Motor neuron (in vitro differentiated cells): ENCODE measurements around the gene OBP2B. TPM values are rescaled to one million over a fixed set of nuclear protein-coding genes. Genes with fewer than 3 reads are reported as not detected.

ENCODE experiments used
- ATAC-seq, 8 experiments: fragments of 200-7000 bp; cut with Tn5 transposase; replicated peaks in 6 of 8; 2 replicates each; pipeline ENCODE4 v1.8.0; 2021; ENCODE audit warnings: mild to moderate bottlenecking in 8 of 8, moderate library complexity in 8 of 8
- H3K27ac ChIP-seq, 2 donors: fragments of 250-450 bp; sonication (Bioruptor Pico); 2 replicates each; pipeline ENCODE4 v1.9.0; 2021; ENCODE audit warnings: antibody characterized with exemption in 2 of 2, mild to moderate bottlenecking in 2 of 2, moderate library complexity in 1 of 2
- H3K4me1 ChIP-seq, 2 donors: fragments of 250-450 bp; sonication (Bioruptor Pico); replicated peaks in 1 of 2; 2 replicates each; pipeline ENCODE4 v1.6.1; 2021; ENCODE audit warnings: antibody characterized with exemption in 2 of 2, mild to moderate bottlenecking in 2 of 2, moderate library complexity in 1 of 2
- H3K4me3 ChIP-seq, 5 donors: fragments of 250-450 bp; sonication (Bioruptor Pico); 2 replicates each; pipeline ENCODE4 v1.9.0; 2021; ENCODE audit warnings: antibody characterized with exemption in 5 of 5, mild to moderate bottlenecking in 5 of 5, moderate library complexity in 4 of 5
- WGBS, 10 experiments: fragments of 450-650 bp; shearing (Covaris generic); methylation state at CpG; one replicate each; pipeline ENCODE4 v1.0.0; 2022; 5-methylcytosine and 5-hydroxymethylcytosine counted together
- in situ Hi-C, 9 experiments: fragments of 400-800 bp; cut with MboI; loops; one replicate each; pipeline ENCODE4 v1.15.0; 2021; ENCODE audit warnings: low sequenced_read_pairs in 9 of 9, low pct_unique_long_range_greater_than_20kb in 2 of 9; ENCODE audit not compliant: unreplicated experiment in 9 of 9
- total RNA-seq, 8 experiments: library from RNA; unstranded; fragments of 300-600 nt; gene quantifications; 2 replicates each; pipeline versions ENCODE4 v1.2.3 to v1.2.4, GENCODE V29; 2022

OBP2B gene
- total RNA-seq, 8 experiments from 2014 or later, result 0.33 TPM; not detected in 7

GRCh38 chr9:133200631-133201030 lies 8.4 kb downstream of the OBP2B start:
- Histone ChIP-seq H3K4me1 (no peaks in the 10 kb centered on the region), H3K27ac (no peak overlapping the region), H3K4me3 (no peak overlapping the region)
- no peak for ATAC-seq
- WGBS, 10 experiments, result 53 to 100% (median 83%) methylated on average over 1 to 12 of the region's 17 CpGs; no CpG with 5 or more reads in 1 of the 10 experiments
- in situ Hi-C loops, result no loop called here

GRCh38 chr9:133199648-133200321 lies 9.3 kb downstream of the OBP2B start:
- no peak overlapping the region for H3K27ac ChIP-seq
- ATAC-seq, result no peak
- in situ Hi-C loops, result loop anchor here in 4 of 9 experiments (25.0 kb wide), 2 partner anchors 138 to 288 kb away; partner anchors contain the start of genes MED22 (in 2 of the 4), RPL7A (in 2 of the 4), SLC2A6 (in 2 of the 4) and SURF6 (in 2 of the 4)
- H3K4me1 ChIP-seq, result no peaks in the 10 kb centered on the region
- H3K4me3 ChIP-seq, result no peak overlapping the region
- 36 to 96% (median 82%) methylated on average over 4 to 9 of the region's 44 CpGs; no CpG with 5 or more reads in 6 of the 10 experiments for WGBS, 10 experiments

DNA sequence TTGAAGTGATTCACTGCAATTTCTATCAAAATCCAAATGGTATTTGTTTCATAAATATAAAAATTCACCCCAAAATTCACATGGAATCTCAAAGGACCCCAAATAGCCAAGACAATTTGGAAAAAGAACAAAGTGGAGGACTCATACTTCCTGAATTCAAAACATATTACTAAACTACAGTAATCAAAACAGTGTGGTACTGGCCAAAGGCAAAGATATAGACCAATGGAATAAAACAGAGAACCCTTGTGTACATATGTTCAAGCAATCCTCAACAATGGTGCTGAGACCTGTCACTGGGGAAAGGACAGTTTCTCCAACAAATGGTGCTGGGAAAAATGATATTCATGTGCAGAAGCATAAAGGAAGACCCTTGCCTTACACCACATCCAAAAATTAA lies 14.0 kb downstream of the OBP2B start:
- no peak overlapping the region for H3K27ac ChIP-seq
- in situ Hi-C loops, result loop anchor here in 4 of 9 experiments (25.0 kb wide), 2 partner anchors 142 to 292 kb away; partner anchors contain the start of genes MED22 (in 2 of the 4), RPL7A (in 2 of the 4), SLC2A6 (in 2 of the 4) and SURF6 (in 2 of the 4)
- H3K4me1 ChIP-seq, result no peaks in the 10 kb centered on the region
- no peak for ATAC-seq
- H3K4me3 ChIP-seq, result no peak overlapping the region

DNA sequence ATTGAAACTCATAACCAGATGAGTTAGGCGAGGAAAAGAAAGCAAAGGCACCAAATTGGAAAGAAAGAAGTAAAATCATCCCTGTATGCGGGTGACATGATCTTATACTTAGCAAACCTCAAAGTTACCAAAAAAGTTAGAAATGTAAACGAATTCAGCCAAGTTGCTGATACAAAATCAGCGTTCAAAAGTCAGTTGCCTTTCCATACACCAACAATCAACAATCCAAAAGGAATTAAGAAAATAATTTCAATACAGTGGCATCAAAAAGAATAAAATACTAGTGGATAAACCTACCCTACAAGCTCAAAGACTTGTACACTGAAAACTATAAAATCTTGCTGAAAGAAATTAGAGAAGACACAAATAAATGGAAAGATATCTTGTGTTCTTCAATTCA lies 14.5 kb downstream of the OBP2B start:
- Histone ChIP-seq H3K27ac (no peak overlapping the region), H3K4me3 (no peak overlapping the region), H3K4me1 (no peaks in the 10 kb centered on the region)
- 15 to 80% (median 68%) methylated on average over 1 to 4 of the region's 4 CpGs for WGBS, 10 experiments
- in situ Hi-C loops, result loop anchor here in 4 of 9 experiments (25.0 kb wide), 2 partner anchors 143 to 293 kb away; partner anchors contain the start of genes MED22 (in 2 of the 4), RPL7A (in 2 of the 4), SLC2A6 (in 2 of the 4) and SURF6 (in 2 of the 4)
- ATAC-seq, result no peak

- Histone ChIP-seq H3K4me3 (no peak overlapping the region), H3K27ac (no peak overlapping the region), H3K4me1 (no peaks in the 10 kb centered on the region)
- in situ Hi-C loops, result loop anchor here in 4 of 9 experiments (25.0 kb wide), 2 partner anchors 145 to 295 kb away; partner anchors contain the start of genes MED22 (in 2 of the 4), RPL7A (in 2 of the 4), SLC2A6 (in 2 of the 4) and SURF6 (in 2 of the 4)
- WGBS, 10 experiments, result 31 to 64% (median 39%) methylated on average over 3 to 6 of the region's 7 CpGs; no CpG with 5 or more reads in 5 of the 10 experiments
- no peak for ATAC-seq
These were observed 17.1 kb downstream of the OBP2B start for GRCh38 chr9:133191989-133192388.

GRCh38 chr9:133189826-133190225 lies 19.2 kb downstream of the OBP2B start:
- Histone ChIP-seq H3K27ac (no peak overlapping the region), H3K4me3 (no peak overlapping the region), H3K4me1 (peaks cover 0 to 2% of the 10 kb centered on the region in 2 donors)
- no peak for ATAC-seq
- WGBS, 10 experiments, result 40 to 100% (median 69%) methylated on average over 1 to 5 of the region's 8 CpGs; no CpG with 5 or more reads in 3 of the 10 experiments
- in situ Hi-C loops, result loop anchor here in 4 of 9 experiments (10.0 to 25.0 kb wide), 3 partner anchors 135 to 297 kb away; partner anchors contain the start of genes MED22 (in 2 of the 4), RPL7A (in 2 of the 4), SLC2A6 (in 2 of the 4) and SURF6 (in 2 of the 4)

DNA sequence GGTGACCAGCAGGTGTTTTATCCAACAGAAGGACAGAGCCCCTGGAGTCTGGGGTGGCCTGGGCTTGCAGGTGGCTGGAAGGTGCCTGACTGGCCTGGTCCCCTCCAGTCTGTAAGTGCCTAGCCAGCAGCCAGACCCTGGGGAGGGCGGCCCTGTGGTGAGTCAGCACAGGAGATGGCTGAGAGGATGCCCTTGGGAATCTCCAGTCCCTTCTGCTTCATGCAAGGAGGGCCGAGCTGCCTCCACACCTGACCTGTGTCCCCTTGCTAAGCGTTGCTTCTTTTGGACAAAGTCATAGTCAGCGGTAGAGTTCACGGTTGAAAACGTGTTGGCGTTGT lies 20.2 kb downstream of the OBP2B start:
- Histone ChIP-seq H3K27ac (no peak overlapping the region), H3K4me1 (peaks cover 0 to 2% of the 10 kb centered on the region in 2 donors), H3K4me3 (no peak overlapping the region)
- in situ Hi-C loops, result loop anchor here in 4 of 9 experiments (10.0 to 25.0 kb wide), 3 partner anchors 136 to 298 kb away; partner anchors contain the start of genes MED22 (in 2 of the 4), RPL7A (in 2 of the 4), SLC2A6 (in 2 of the 4) and SURF6 (in 2 of the 4)
- ATAC-seq, result peak in 4 of 8 experiments; percentile 39 to 61 (median 54)
- 17 to 70% (median 45%) methylated on average over 2 to 6 of the region's 7 CpGs; no CpG with 5 or more reads in 5 of the 10 experiments for WGBS, 10 experiments

GRCh38 chr9:133188006-133188842 lies 20.8 kb downstream of the OBP2B start:
- H3K4me1 ChIP-seq, result peaks cover 0 to 2% of the 10 kb centered on the region in 2 donors
- H3K4me3 ChIP-seq, result no peak overlapping the region
- in situ Hi-C loops, result loop anchor here in 4 of 9 experiments (10.0 to 25.0 kb wide), 3 partner anchors 137 to 299 kb away; partner anchors contain the start of genes MED22 (in 2 of the 4), RPL7A (in 2 of the 4), SLC2A6 (in 2 of the 4) and SURF6 (in 2 of the 4)
- no peak overlapping the region for H3K27ac ChIP-seq
- ATAC-seq, result peak; percentile 41 to 70 (median 64)
- WGBS, 10 experiments, result 0 to 80% (median 10%) methylated on average over 1 to 11 of the region's 21 CpGs; no CpG with 5 or more reads in 2 of the 10 experiments

DNA sequence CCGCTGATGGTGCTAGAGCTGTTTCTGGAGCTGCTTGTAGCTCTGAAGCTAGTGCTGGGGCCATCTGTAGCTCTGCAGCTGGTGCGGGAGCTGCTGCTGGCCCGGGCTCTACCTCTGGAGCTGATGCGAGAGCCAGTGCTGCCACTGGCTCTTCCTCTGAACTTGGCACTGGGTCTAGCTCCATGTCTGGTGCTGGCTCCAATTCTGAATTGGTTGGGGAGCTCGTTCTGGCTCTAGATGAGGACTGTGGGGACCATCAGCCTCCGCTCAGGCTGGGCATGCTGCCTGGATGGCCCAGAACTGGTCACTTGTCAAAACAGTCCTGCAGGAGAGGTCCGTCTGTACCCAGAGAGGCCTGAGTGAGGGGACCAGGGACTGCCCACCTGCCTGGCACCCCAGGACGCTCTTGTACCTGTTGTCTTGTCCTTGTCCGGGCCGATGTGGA lies 21.5 kb downstream of the OBP2B start:
- in situ Hi-C loops, result loop anchor here in 4 of 9 experiments (10.0 to 25.0 kb wide), 3 partner anchors 137 to 300 kb away; partner anchors contain the start of genes MED22 (in 2 of the 4), RPL7A (in 2 of the 4), SLC2A6 (in 2 of the 4) and SURF6 (in 2 of the 4)
- no peak overlapping the region for H3K27ac ChIP-seq
- ATAC-seq, result no peak
- WGBS, 10 experiments, result 0 to 100% (median 68%) methylated on average over 1 to 4 of the region's 10 CpGs; no CpG with 5 or more reads in 3 of the 10 experiments
- H3K4me1 ChIP-seq, result peaks cover 0 to 2% of the 10 kb centered on the region in 2 donors
- no peak overlapping the region for H3K4me3 ChIP-seq

- H3K4me1 ChIP-seq, result peaks cover 0 to 2% of the 10 kb centered on the region in 2 donors
These were observed 22.3 kb downstream of the OBP2B start for GRCh38 chr9:133186736-133187135.

GRCh38 chr9:133184971-133185370 lies 24.1 kb downstream of the OBP2B start:
- in situ Hi-C loops, result loop anchor here in 4 of 9 experiments (10.0 to 25.0 kb wide), 3 partner anchors 140 to 302 kb away; partner anchors contain the start of genes MED22 (in 2 of the 4), RPL7A (in 2 of the 4), SLC2A6 (in 2 of the 4) and SURF6 (in 2 of the 4)
- H3K27ac ChIP-seq, result no peak overlapping the region
- 0 to 57% (median 18%) methylated on average over 1 to 6 of the region's 8 CpGs for WGBS, 10 experiments
- peaks cover 0 to 2% of the 10 kb centered on the region in 2 donors for H3K4me1 ChIP-seq
- ATAC-seq, result peak; percentile 40 to 85 (median 72)
- H3K4me3 ChIP-seq, result no peak overlapping the region

More at GRCh38 chr9:133186736-133187135, 22.3 kb downstream of the OBP2B start:
- Histone ChIP-seq H3K27ac (no peak overlapping the region), H3K4me3 (no peak overlapping the region)
- ATAC-seq, result no peak
- in situ Hi-C loops, result loop anchor here in 4 of 9 experiments (10.0 to 25.0 kb wide), 3 partner anchors 138 to 301 kb away; partner anchors contain the start of genes MED22 (in 2 of the 4), RPL7A (in 2 of the 4), SLC2A6 (in 2 of the 4) and SURF6 (in 2 of the 4)
- 72 to 92% (median 76%) methylated on average over 2 to 5 of the region's 6 CpGs; no CpG with 5 or more reads in 6 of the 10 experiments for WGBS, 10 experiments
